Activated T-helper 17 cell treated with anti-CD3 and anti-CD28 coated beads, Interleukin-2, amount 50 U/mL, for 72 hours (primary cell): ENCODE measurements around the gene ACE2. TPM values are rescaled to one million over a fixed set of nuclear protein-coding genes. Genes with fewer than 3 reads are reported as not detected.

ENCODE experiments used
- total RNA-seq, 2 donors: library from RNA; stranded (reverse); gene quantifications; one replicate each; pipeline ENCODE4 v1.2.3, GENCODE V29; 2022

ACE2 gene
- total RNA-seq, 2 donors from 2014 or later: 0.16 TPM; not detected in 1

Other genes starting within 250 kb of the ACE2 start
- gene VEGFD, start 216.5 kb downstream of the ACE2 start, total RNA-seq: not detected
- 1 to 10 TPM; 3.1 to 3.8 TPM for gene PIR, start 107.6 kb downstream of the ACE2 start, total RNA-seq
- gene BMX, start 100.2 kb downstream of the ACE2 start, total RNA-seq: not detected
- under 1 TPM in 1 of 2 donors, not detected in 1; 0.85 TPM for gene CLTRN, start 63.8 kb upstream of the ACE2 start, total RNA-seq
- gene CA5B, start 137.3 kb upstream of the ACE2 start, total RNA-seq: 10 to 100 TPM; 14.5 to 45.9 TPM
- 10 to 100 TPM; 10.0 to 11.6 TPM for gene ZRSR2, start 189.5 kb upstream of the ACE2 start, total RNA-seq